BLaER1 (cell line): Measurements from ENCODE around the gene PTPRT.

Experiments used
- H3K27ac ChIP-seq: shearing (Covaris generic); formaldehyde crosslinking; 2 replicates; pipeline ENCODE4 v1.8.1; 2022
- H3K27me3 ChIP-seq: shearing (Covaris generic); formaldehyde crosslinking; 2 replicates; pipeline ENCODE4 v1.8.1; 2022
- H3K36me3 ChIP-seq: shearing (Covaris generic); formaldehyde crosslinking; 2 replicates; pipeline ENCODE4 v1.8.1; 2022
- H3K4me1 ChIP-seq: shearing (Covaris generic); formaldehyde crosslinking; 2 replicates; pipeline ENCODE4 v1.8.1; 2022
- H3K4me2 ChIP-seq: shearing (Covaris generic); formaldehyde crosslinking; 2 replicates; pipeline ENCODE4 v1.8.1; 2022
- H3K4me3 ChIP-seq: shearing (Covaris generic); formaldehyde crosslinking; 2 replicates; pipeline ENCODE4 v1.8.1; 2022
- H3K9ac ChIP-seq: shearing (Covaris generic); formaldehyde crosslinking; 2 replicates; pipeline ENCODE4 v1.8.1; 2022
- H3K9me3 ChIP-seq: shearing (Covaris generic); formaldehyde crosslinking; 2 replicates; pipeline ENCODE4 v1.8.1; 2022
- H4K20me1 ChIP-seq: shearing (Covaris generic); formaldehyde crosslinking; 2 replicates; pipeline ENCODE4 v1.8.1; 2022
- Cebpa-rat ChIP-seq: shearing (Covaris generic); IDR thresholded peaks from 2 replicates; pipeline ENCODE4 v1.8.1; 2022

Gene PTPRT

DNA sequence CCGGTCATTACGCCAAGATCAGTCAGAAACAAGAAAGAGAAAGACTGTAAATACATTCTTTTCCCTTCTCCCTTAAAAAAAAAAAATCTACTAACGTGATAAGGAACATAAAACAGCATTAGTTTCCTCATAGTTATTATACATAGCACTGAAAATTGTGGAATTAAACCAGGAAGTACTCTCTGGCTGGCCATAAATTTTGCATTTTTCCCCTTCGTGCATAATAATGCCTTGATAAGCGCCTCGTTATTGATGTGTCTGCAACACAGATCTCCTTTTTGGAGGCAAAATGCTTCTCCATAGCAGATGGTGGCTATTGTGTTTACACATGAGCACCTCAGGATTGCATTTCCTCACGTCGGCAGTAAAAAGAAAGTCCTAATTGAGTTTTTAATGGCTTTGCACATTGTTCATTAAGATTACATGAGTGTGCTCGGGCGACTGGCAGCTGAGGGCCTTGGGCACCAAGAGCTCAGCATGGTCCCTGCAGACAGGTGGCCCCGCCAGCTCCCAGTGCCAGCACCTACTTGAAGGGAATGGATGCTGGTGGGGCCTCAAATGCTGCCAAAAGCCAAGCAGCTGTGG is 394.5 kb downstream of the PTPRT start:
- Histone ChIP-seq H3K36me3 (no peaks in the 10 kb centered on the region), H3K4me2 (no peak overlapping the region), H3K9me3 (no peaks in the 10 kb centered on the region), H3K4me1 (no peaks in the 10 kb centered on the region), H3K27me3 (no peaks in the 10 kb centered on the region), H3K9ac (no peak overlapping the region), H4K20me1 (no peaks in the 10 kb centered on the region), H3K27ac (no peak overlapping the region), H3K4me3 (no peak overlapping the region)
- TF ChIP-seq Cebpa-rat, result no peak

DNA sequence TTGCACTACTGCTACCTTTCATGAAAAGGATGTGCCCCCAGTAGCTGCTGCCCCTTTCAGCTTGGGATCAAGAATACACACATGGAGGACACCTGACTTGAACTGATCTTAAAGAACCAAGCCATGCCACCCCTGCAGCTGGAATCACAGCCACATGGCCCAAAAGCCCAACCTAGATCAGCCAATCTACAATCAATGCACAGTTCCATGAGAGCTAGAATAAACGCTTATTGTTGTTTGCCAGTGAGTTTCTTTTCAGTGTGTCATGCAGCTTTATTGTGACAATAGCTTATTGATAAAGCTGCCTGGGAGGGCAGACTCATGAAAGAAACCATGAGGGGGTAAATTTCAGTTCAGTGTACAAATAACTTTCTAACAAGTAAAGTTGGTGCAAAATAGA is 397.7 kb downstream of the PTPRT start:
- no peak overlapping the region for H3K4me3 ChIP-seq
- H3K4me2 ChIP-seq, result no peak overlapping the region
- no peaks in the 10 kb centered on the region for H4K20me1 ChIP-seq
- H3K27ac ChIP-seq, result no peak overlapping the region
- no peak overlapping the region for H3K9ac ChIP-seq
- no peaks in the 10 kb centered on the region for H3K4me1 ChIP-seq
- H3K27me3 ChIP-seq, result no peaks in the 10 kb centered on the region
- no peak for TF ChIP-seq Cebpa-rat
- no peaks in the 10 kb centered on the region for H3K9me3 ChIP-seq
- no peaks in the 10 kb centered on the region for H3K36me3 ChIP-seq

GRCh38 chr20:42790111-42790510 is 399.6 kb downstream of the PTPRT start:
- no peak overlapping the region for H3K9ac ChIP-seq
- no peak for TF ChIP-seq Cebpa-rat

GRCh38 chr20:42788707-42789106 is 401.0 kb downstream of the PTPRT start:
- H3K27me3 ChIP-seq, result no peaks in the 10 kb centered on the region
- H3K9ac ChIP-seq, result no peak overlapping the region
- no peak overlapping the region for H3K4me2 ChIP-seq
- TF ChIP-seq Cebpa-rat, result no peak
- no peaks in the 10 kb centered on the region for H3K4me1 ChIP-seq
- no peak overlapping the region for H3K27ac ChIP-seq
- H3K36me3 ChIP-seq, result no peaks in the 10 kb centered on the region
- H3K4me3 ChIP-seq, result no peak overlapping the region
- H4K20me1 ChIP-seq, result no peaks in the 10 kb centered on the region
- H3K9me3 ChIP-seq, result no peaks in the 10 kb centered on the region

More at GRCh38 chr20:42790111-42790510, 399.6 kb downstream of the PTPRT start:
- Histone ChIP-seq H3K4me1 (no peaks in the 10 kb centered on the region), H3K27ac (no peak overlapping the region), H3K4me2 (no peak overlapping the region), H3K4me3 (no peak overlapping the region), H3K27me3 (no peaks in the 10 kb centered on the region), H4K20me1 (no peaks in the 10 kb centered on the region), H3K9me3 (no peaks in the 10 kb centered on the region), H3K36me3 (no peaks in the 10 kb centered on the region)

GRCh38 chr20:42785041-42785440 is 404.7 kb downstream of the PTPRT start:
- H3K9ac ChIP-seq, result no peak overlapping the region
- H3K36me3 ChIP-seq, result no peaks in the 10 kb centered on the region
- no peaks in the 10 kb centered on the region for H3K27me3 ChIP-seq
- no peaks in the 10 kb centered on the region for H3K9me3 ChIP-seq
- H3K4me1 ChIP-seq, result no peaks in the 10 kb centered on the region
- no peak overlapping the region for H3K27ac ChIP-seq
- no peaks in the 10 kb centered on the region for H4K20me1 ChIP-seq
- no peak for TF ChIP-seq Cebpa-rat
- no peak overlapping the region for H3K4me3 ChIP-seq
- H3K4me2 ChIP-seq, result no peak overlapping the region

- no peaks in the 10 kb centered on the region for H3K9me3 ChIP-seq
- TF ChIP-seq Cebpa-rat, result no peak
- no peak overlapping the region for H3K4me3 ChIP-seq
- H3K9ac ChIP-seq, result no peak overlapping the region
- no peak overlapping the region for H3K4me2 ChIP-seq
- H3K36me3 ChIP-seq, result no peaks in the 10 kb centered on the region
- no peaks in the 10 kb centered on the region for H3K4me1 ChIP-seq
- no peaks in the 10 kb centered on the region for H3K27me3 ChIP-seq
- H3K27ac ChIP-seq, result no peak overlapping the region
- H4K20me1 ChIP-seq, result no peaks in the 10 kb centered on the region
These were observed 410.5 kb downstream of the PTPRT start for GRCh38 chr20:42779216-42779615.

DNA sequence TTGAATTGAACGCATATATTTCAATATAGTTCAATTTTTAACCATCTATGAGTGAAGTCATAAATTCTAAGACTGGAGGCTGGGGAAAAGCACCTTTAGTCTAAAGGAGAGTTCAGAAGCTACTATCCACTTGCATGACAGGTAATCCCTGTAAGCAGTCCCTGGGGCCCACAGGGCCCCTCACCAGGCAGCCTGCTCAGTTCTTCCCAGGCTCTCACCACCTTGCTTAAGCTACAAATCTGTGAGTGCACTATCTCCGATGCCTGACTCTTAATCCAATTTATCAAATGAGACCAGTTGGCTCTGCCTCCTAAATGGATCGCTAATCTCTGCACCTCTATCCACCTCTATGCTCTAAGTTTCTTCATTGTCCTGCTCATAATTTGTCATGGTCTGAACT is 413.8 kb downstream of the PTPRT start:
- H3K36me3 ChIP-seq, result no peaks in the 10 kb centered on the region
- no peak for TF ChIP-seq Cebpa-rat
- H3K4me3 ChIP-seq, result no peak overlapping the region
- H3K9ac ChIP-seq, result no peak overlapping the region
- no peaks in the 10 kb centered on the region for H3K27me3 ChIP-seq
- H3K4me2 ChIP-seq, result no peak overlapping the region
- H3K4me1 ChIP-seq, result no peaks in the 10 kb centered on the region
- no peaks in the 10 kb centered on the region for H4K20me1 ChIP-seq
- H3K9me3 ChIP-seq, result no peaks in the 10 kb centered on the region
- no peak overlapping the region for H3K27ac ChIP-seq

GRCh38 chr20:42775037-42775436 is 414.7 kb downstream of the PTPRT start:
- Histone ChIP-seq H3K9me3 (no peaks in the 10 kb centered on the region), H3K9ac (no peak overlapping the region), H3K36me3 (no peaks in the 10 kb centered on the region), H3K27me3 (no peaks in the 10 kb centered on the region), H3K4me3 (no peak overlapping the region), H3K27ac (no peak overlapping the region), H3K4me2 (no peak overlapping the region), H3K4me1 (no peaks in the 10 kb centered on the region), H4K20me1 (no peaks in the 10 kb centered on the region)
- no peak for TF ChIP-seq Cebpa-rat

DNA sequence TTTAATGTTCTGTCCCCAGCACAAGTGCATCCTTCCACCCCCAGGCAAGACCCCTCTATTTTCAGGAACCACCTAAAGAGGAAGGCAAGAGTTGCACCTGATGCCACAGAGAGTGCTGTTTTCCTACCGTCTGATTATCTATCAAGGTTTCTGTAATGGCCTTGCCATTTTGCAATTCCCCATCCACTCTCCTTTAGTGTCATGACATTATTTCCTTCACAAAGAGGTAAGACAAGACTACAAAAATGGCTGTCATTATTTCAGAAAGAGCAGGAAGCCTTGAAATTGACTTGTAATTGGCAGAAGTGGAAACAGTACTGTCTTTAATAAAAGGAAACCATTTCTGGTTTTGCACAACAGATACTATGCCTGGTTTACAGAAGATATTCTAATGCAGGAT is 426.7 kb downstream of the PTPRT start:
- no peak overlapping the region for H3K4me3 ChIP-seq
- no peak overlapping the region for H3K9ac ChIP-seq
- H3K4me2 ChIP-seq, result no peak overlapping the region
- H3K27ac ChIP-seq, result no peak overlapping the region
- no peaks in the 10 kb centered on the region for H3K9me3 ChIP-seq
- H4K20me1 ChIP-seq, result no peaks in the 10 kb centered on the region
- TF ChIP-seq Cebpa-rat, result no peak
- H3K4me1 ChIP-seq, result no peaks in the 10 kb centered on the region
- no peaks in the 10 kb centered on the region for H3K36me3 ChIP-seq
- H3K27me3 ChIP-seq, result no peaks in the 10 kb centered on the region

GRCh38 chr20:42756991-42757390 is 432.7 kb downstream of the PTPRT start:
- no peaks in the 10 kb centered on the region for H3K27me3 ChIP-seq
- no peak overlapping the region for H3K27ac ChIP-seq
- H3K4me2 ChIP-seq, result no peak overlapping the region
- H3K4me3 ChIP-seq, result no peak overlapping the region
- no peak for TF ChIP-seq Cebpa-rat
- H3K36me3 ChIP-seq, result no peaks in the 10 kb centered on the region
- H3K9ac ChIP-seq, result no peak overlapping the region
- no peaks in the 10 kb centered on the region for H4K20me1 ChIP-seq
- H3K9me3 ChIP-seq, result no peaks in the 10 kb centered on the region
- no peaks in the 10 kb centered on the region for H3K4me1 ChIP-seq

DNA sequence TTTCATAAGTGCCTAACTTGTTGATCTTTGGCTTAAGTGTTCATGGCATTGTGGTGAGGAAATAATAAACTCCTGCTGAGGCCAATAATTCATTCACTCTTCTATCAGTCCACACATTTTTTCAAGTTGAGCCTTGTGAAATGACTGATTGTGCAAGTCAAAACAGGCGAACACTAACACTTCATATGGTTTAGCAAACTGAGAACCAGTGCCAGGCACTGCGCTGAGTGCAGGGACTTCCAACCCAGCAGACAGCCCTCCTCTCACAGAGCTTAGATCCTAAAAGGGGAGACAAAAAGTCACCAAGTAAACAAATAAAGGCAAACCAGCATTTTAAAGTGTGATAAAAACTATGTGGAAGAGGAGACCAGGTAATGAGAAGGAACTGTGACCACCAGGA is 435.0 kb downstream of the PTPRT start:
- Histone ChIP-seq H3K9ac (no peak overlapping the region), H3K4me2 (no peak overlapping the region), H3K27ac (no peak overlapping the region), H3K4me1 (no peaks in the 10 kb centered on the region), H3K36me3 (no peaks in the 10 kb centered on the region), H3K27me3 (no peaks in the 10 kb centered on the region), H4K20me1 (no peaks in the 10 kb centered on the region), H3K4me3 (no peak overlapping the region), H3K9me3 (no peaks in the 10 kb centered on the region)
- TF ChIP-seq Cebpa-rat, result no peak
